ENCODE data around the gene SLC6A3.

The SLC6A3 gene

GRCh38 chr5:1358726-1359025 is 86.6 kb downstream of the SLC6A3 start:
- TF ChIP-seq REST (IDR thresholded peaks at IDR 0.05; ENCODE audit: insufficient read depth in 1 of 2, low read depth in 2 of 2, low read length in 2 of 2) = no peak
- no peak for TF ChIP-seq SIN3A (IDR thresholded peaks at IDR 0.05; ENCODE audit: borderline replicate concordance, insufficient read depth, low read length)
- no peak for TF ChIP-seq POLR2AphosphoS5 (IDR thresholded peaks at IDR 0.05; ENCODE audit: low read depth, low read length)
- TF ChIP-seq FOXP2 (optimal IDR thresholded peaks at IDR 0.05; ENCODE audit: borderline replicate concordance, extremely low read depth, extremely low read length, insufficient read depth) = no peak
- no peak for TF ChIP-seq TAF1 (IDR thresholded peaks at IDR 0.05; ENCODE audit: borderline replicate concordance, insufficient read depth, low read length)

- no peak for TF ChIP-seq REST (IDR thresholded peaks at IDR 0.05; ENCODE audit: insufficient read depth in 1 of 2, low read depth in 2 of 2, low read length in 2 of 2)
- TF ChIP-seq TAF1 (IDR thresholded peaks at IDR 0.05; ENCODE audit: borderline replicate concordance, insufficient read depth, low read length) = no peak
- TF ChIP-seq FOXP2 (optimal IDR thresholded peaks at IDR 0.05; ENCODE audit: borderline replicate concordance, extremely low read depth, extremely low read length, insufficient read depth) = no peak
- no peak for TF ChIP-seq POLR2AphosphoS5 (IDR thresholded peaks at IDR 0.05; ENCODE audit: low read depth, low read length)
- no peak for TF ChIP-seq SIN3A (IDR thresholded peaks at IDR 0.05; ENCODE audit: borderline replicate concordance, insufficient read depth, low read length)
These were observed 87.1 kb downstream of the SLC6A3 start for GRCh38 chr5:1357946-1358725.

- TF ChIP-seq TAF1 (IDR thresholded peaks at IDR 0.05; ENCODE audit: borderline replicate concordance, insufficient read depth, low read length) (no peak), REST (IDR thresholded peaks at IDR 0.05; ENCODE audit: insufficient read depth in 1 of 2, low read depth in 2 of 2, low read length in 2 of 2) (no peak), POLR2AphosphoS5 (IDR thresholded peaks at IDR 0.05; ENCODE audit: low read depth, low read length) (no peak), FOXP2 (optimal IDR thresholded peaks at IDR 0.05; ENCODE audit: borderline replicate concordance, extremely low read depth, extremely low read length, insufficient read depth) (no peak)
These were observed 88.1 kb downstream of the SLC6A3 start for GRCh38 chr5:1356873-1357787.

- no peak for TF ChIP-seq TAF1 (IDR thresholded peaks at IDR 0.05; ENCODE audit: borderline replicate concordance, insufficient read depth, low read length)
- TF ChIP-seq POLR2AphosphoS5 (IDR thresholded peaks at IDR 0.05; ENCODE audit: low read depth, low read length) = no peak
- no peak for TF ChIP-seq FOXP2 (optimal IDR thresholded peaks at IDR 0.05; ENCODE audit: borderline replicate concordance, extremely low read depth, extremely low read length, insufficient read depth)
- TF ChIP-seq SIN3A (IDR thresholded peaks at IDR 0.05; ENCODE audit: borderline replicate concordance, insufficient read depth, low read length) = no peak
- no peak for TF ChIP-seq REST (IDR thresholded peaks at IDR 0.05; ENCODE audit: insufficient read depth in 1 of 2, low read depth in 2 of 2, low read length in 2 of 2)
These were observed 90.7 kb downstream of the SLC6A3 start for GRCh38 chr5:1354576-1354975.
